ENCODE data around the gene LDB2. TPM values are rescaled to one million over a fixed set of nuclear protein-coding genes. Genes with fewer than 3 reads are reported as not detected.

LDB2 gene
- total and polyA plus RNA-seq, 11 donors: 9.5 to 38.7 (median 26.3) TPM

GRCh38 chr4:16844816-16845586, 53.4 kb downstream of the LDB2 start:
- no peak for DNase-seq
- peak in 1 of 4 donors; percentile 43 for ATAC-seq
- Histone ChIP-seq H3K36me3 (peaks cover 0 to 6% (median 0%) of the 10 kb centered on the region in 9 donors), H3K27ac (peak overlapping the region in 9 of 12 donors; percentile 25 to 56 (median 37)), H3K4me1 (peaks cover 0 to 27% (median 11%) of the 10 kb centered on the region in 12 donors), H3K27me3 (no peaks in the 10 kb centered on the region), H3K9me3 (no peaks in the 10 kb centered on the region), H3K4me3 (no peak overlapping the region)
- intact Hi-C loops (cut with DNase I): no loop called here
- WGBS, 4 donors: 46 to 59% (median 52%) methylated on average over 6 of the region's 6 CpGs
- no peak for TF ChIP-seq POLR2A (IDR thresholded peaks at IDR 0.05)
- TF ChIP-seq, protein P1, sequence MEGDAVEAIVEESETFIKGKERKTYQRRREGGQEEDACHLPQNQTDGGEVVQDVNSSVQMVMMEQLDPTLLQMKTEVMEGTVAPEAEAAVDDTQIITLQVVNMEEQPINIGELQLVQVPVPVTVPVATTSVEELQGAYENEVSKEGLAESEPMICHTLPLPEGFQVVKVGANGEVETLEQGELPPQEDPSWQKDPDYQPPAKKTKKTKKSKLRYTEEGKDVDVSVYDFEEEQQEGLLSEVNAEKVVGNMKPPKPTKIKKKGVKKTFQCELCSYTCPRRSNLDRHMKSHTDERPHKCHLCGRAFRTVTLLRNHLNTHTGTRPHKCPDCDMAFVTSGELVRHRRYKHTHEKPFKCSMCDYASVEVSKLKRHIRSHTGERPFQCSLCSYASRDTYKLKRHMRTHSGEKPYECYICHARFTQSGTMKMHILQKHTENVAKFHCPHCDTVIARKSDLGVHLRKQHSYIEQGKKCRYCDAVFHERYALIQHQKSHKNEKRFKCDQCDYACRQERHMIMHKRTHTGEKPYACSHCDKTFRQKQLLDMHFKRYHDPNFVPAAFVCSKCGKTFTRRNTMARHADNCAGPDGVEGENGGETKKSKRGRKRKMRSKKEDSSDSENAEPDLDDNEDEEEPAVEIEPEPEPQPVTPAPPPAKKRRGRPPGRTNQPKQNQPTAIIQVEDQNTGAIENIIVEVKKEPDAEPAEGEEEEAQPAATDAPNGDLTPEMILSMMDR (IDR thresholded peaks at IDR 0.05): no peak

DNA sequence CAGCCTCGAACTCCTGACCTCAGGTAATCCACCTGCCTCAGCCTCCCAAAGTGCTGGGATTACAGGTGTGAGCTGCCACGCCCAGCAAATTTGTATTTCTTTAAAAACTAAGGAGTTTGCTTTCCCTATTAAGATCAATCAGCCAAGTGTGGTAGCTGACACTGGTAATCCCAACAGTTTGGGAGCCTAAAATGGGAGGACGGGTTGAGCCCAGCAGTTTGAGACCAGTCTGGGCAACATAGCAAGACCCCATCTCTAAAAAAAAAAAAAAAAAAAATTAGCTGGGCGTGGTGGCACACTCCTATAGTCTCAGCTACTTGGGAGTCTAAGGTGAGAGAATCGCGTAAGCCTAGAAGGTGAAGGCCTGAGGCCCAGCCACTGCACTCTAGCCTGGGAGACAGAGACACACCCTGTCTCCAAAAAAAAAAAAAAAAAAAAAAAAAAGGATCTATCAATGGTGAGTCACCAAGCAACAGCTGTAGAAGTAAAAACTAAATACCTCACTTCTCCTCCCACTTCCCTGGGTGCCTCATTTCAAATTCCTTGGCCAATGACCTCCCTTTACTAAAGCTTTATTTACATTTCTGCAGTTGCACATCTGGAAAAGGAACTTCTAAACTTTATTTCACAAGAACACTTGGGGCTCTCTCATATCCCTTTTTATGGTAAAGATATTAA, 54.5 kb downstream of the LDB2 start:
- Histone ChIP-seq H3K4me3 (no peak overlapping the region), H3K36me3 (peaks cover 0 to 6% (median 0%) of the 10 kb centered on the region in 9 donors), H3K9me3 (no peaks in the 10 kb centered on the region), H3K27ac (peak overlapping the region in 9 of 12 donors; percentile 29 to 61 (median 50)), H3K4me1 (peaks cover 0 to 27% (median 11%) of the 10 kb centered on the region in 12 donors), H3K27me3 (no peaks in the 10 kb centered on the region)
- ATAC-seq (peak; percentile 37 to 93 (median 70)), DNase-seq (peak in 1 of 5 donors; percentile 37)
- 83 to 92% (median 86%) methylated on average over 6 of the region's 6 CpGs for WGBS, 4 donors
- TF ChIP-seq POLR2A (IDR thresholded peaks at IDR 0.05): no peak
- TF ChIP-seq, protein P1 (IDR thresholded peaks at IDR 0.05): no peak
- intact Hi-C loops (cut with DNase I): no loop called here

GRCh38 chr4:16838226-16838875, 60.1 kb downstream of the LDB2 start:
- Histone ChIP-seq H3K4me1 (peaks cover 0 to 11% (median 0%) of the 10 kb centered on the region in 12 donors), H3K27me3 (no peaks in the 10 kb centered on the region), H3K4me3 (no peak overlapping the region), H3K36me3 (peaks cover 0 to 7% (median 0%) of the 10 kb centered on the region in 9 donors), H3K9me3 (no peaks in the 10 kb centered on the region), H3K27ac (no peak overlapping the region)
- intact Hi-C loops (cut with DNase I): no loop called here
- 63 to 80% (median 69%) methylated on average over 4 of the region's 4 CpGs for WGBS, 4 donors
- ATAC-seq: no peak
- no peak for TF ChIP-seq POLR2A (IDR thresholded peaks at IDR 0.05)
- TF ChIP-seq, protein P1 (IDR thresholded peaks at IDR 0.05): no peak
- DNase-seq: no peak

GRCh38 chr4:16837475-16837874, 61.0 kb downstream of the LDB2 start:
- H3K4me3 ChIP-seq: no peak overlapping the region
- no peak overlapping the region for H3K27ac ChIP-seq
- WGBS, 4 donors: 81 to 86% (median 83%) methylated on average over 3 of the region's 3 CpGs
- peaks cover 0 to 7% (median 0%) of the 10 kb centered on the region in 9 donors for H3K36me3 ChIP-seq
- intact Hi-C loops (cut with DNase I): no loop called here
- no peak for TF ChIP-seq POLR2A (IDR thresholded peaks at IDR 0.05)
- TF ChIP-seq, protein P1 (IDR thresholded peaks at IDR 0.05): no peak
- no peak for ATAC-seq
- DNase-seq: no peak
- H3K4me1 ChIP-seq: peaks cover 0 to 11% (median 0%) of the 10 kb centered on the region in 12 donors
- H3K9me3 ChIP-seq: no peaks in the 10 kb centered on the region
- no peaks in the 10 kb centered on the region for H3K27me3 ChIP-seq

All from heart left ventricle (tissue), 16 donors.